HG03442 (cell line): Measurements from ENCODE around the gene RNF217.
"Not testable (repeated sequence)": the region's sequence is repeated elsewhere in the genome, so short reads cannot be mapped to it uniquely, and the experiment has no call there.

Source experiments
- ATAC-seq: cut with Tn5 transposase; IDR thresholded peaks from one replicate; pipeline ENCODE4 v1.9.1; 2021; ENCODE audit warnings: mild to moderate bottlenecking, moderate library complexity; ENCODE audit not compliant: unreplicated experiment

The RNF217 gene

GRCh38 chr6:124962639-124963415, 590 bp downstream of the RNF217 start:
- ATAC-seq, result no peak

- no peak for ATAC-seq
Measured at GRCh38 chr6:124963416-124963785, 1.2 kb downstream of the RNF217 start.

GRCh38 chr6:124963831-124964763, 1.9 kb downstream of the RNF217 start:
- ATAC-seq, result no peak

GRCh38 chr6:124964764-124965105, 2.5 kb downstream of the RNF217 start:
- ATAC-seq, result no peak

GRCh38 chr6:124965424-124965850, 3.2 kb downstream of the RNF217 start:
- ATAC-seq, result not testable (repeated sequence)

- no peak for ATAC-seq
Measured at GRCh38 chr6:124967444-124967843, 5.2 kb downstream of the RNF217 start.

- no peak for ATAC-seq
Measured at GRCh38 chr6:124968401-124968800, 6.2 kb downstream of the RNF217 start.

GRCh38 chr6:124970243-124970642, 8.0 kb downstream of the RNF217 start:
- ATAC-seq, result no peak

GRCh38 chr6:124970763-124971162, 8.5 kb downstream of the RNF217 start:
- ATAC-seq, result no peak

GRCh38 chr6:124973780-124974179, 11.5 kb downstream of the RNF217 start:
- no peak for ATAC-seq

GRCh38 chr6:124974771-124975377, 12.6 kb downstream of the RNF217 start:
- no peak for ATAC-seq

- no peak for ATAC-seq
Measured at GRCh38 chr6:124977067-124977908, 15.1 kb downstream of the RNF217 start.

- no peak for ATAC-seq
Measured at GRCh38 chr6:124978451-124979293, 16.4 kb downstream of the RNF217 start.

- ATAC-seq, result no peak
Measured at GRCh38 chr6:124979294-124979678, 17.0 kb downstream of the RNF217 start.

- no peak for ATAC-seq
Measured at GRCh38 chr6:124982669-124983068, 20.4 kb downstream of the RNF217 start.

- ATAC-seq, result no peak
Measured at GRCh38 chr6:124983383-124984083, 21.3 kb downstream of the RNF217 start.

- no peak for ATAC-seq
Measured at GRCh38 chr6:124984668-124985338, 22.6 kb downstream of the RNF217 start.

- no peak for ATAC-seq
Measured at GRCh38 chr6:124986164-124986563, 23.9 kb downstream of the RNF217 start.

- ATAC-seq, result no peak
Measured at GRCh38 chr6:124987291-124987690, 25.1 kb downstream of the RNF217 start.
